ENCODE measurements around the gene WWP2.
A peak's percentile ranks its signal among the peaks of the same experiment; 100 is the strongest.

The WWP2 gene

GRCh38 chr16:69859105-69859989 lies 97.2 kb downstream of the WWP2 start:
- DNase-seq, result peak; percentile 2 to 18

GRCh38 chr16:69860233-69861231 lies 98.4 kb downstream of the WWP2 start:
- DNase-seq, result no peak

- no peak for DNase-seq
Observed at GRCh38 chr16:69861292-69862030, 99.3 kb downstream of the WWP2 start.

- peak; percentile 76 to 78 for DNase-seq
Observed at GRCh38 chr16:69863401-69864281, 101.5 kb downstream of the WWP2 start.

GRCh38 chr16:69865701-69866100 lies 103.6 kb downstream of the WWP2 start:
- DNase-seq, result peak in 1 of 2 experiments; percentile 27

GRCh38 chr16:69867784-69868560 lies 105.8 kb downstream of the WWP2 start:
- no peak for DNase-seq

- DNase-seq, result no peak
Observed at GRCh38 chr16:69870761-69871160, 108.6 kb downstream of the WWP2 start.

- DNase-seq, result no peak
Observed at GRCh38 chr16:69871708-69872107, 109.6 kb downstream of the WWP2 start.

- DNase-seq, result no peak
Observed at GRCh38 chr16:69872888-69873287, 110.8 kb downstream of the WWP2 start.

GRCh38 chr16:69873783-69874182 lies 111.7 kb downstream of the WWP2 start:
- no peak for DNase-seq

GRCh38 chr16:69874271-69874670 lies 112.1 kb downstream of the WWP2 start:
- DNase-seq, result no peak

GRCh38 chr16:69880640-69881133 lies 118.6 kb downstream of the WWP2 start:
- DNase-seq, result no peak

- DNase-seq, result no peak
Observed at GRCh38 chr16:69881141-69881540, 119.0 kb downstream of the WWP2 start.

GRCh38 chr16:69883744-69884143 lies 121.6 kb downstream of the WWP2 start:
- no peak for DNase-seq

GRCh38 chr16:69885722-69886121 lies 123.6 kb downstream of the WWP2 start:
- DNase-seq, result no peak

- DNase-seq, result no peak
Observed at GRCh38 chr16:69886726-69887125, 124.6 kb downstream of the WWP2 start.

GRCh38 chr16:69888005-69888590 lies 126.0 kb downstream of the WWP2 start:
- no peak for DNase-seq

- no peak for DNase-seq
Observed at GRCh38 chr16:69889295-69889964, 127.3 kb downstream of the WWP2 start.

- DNase-seq, result peak; percentile 57 to 77
Observed at GRCh38 chr16:69890114-69890891, 128.2 kb downstream of the WWP2 start.
